ENCODE data around the gene RNF208. TPM values are rescaled to one million over a fixed set of nuclear protein-coding genes. Genes with fewer than 3 reads are reported as not detected.
"Not testable (repeated sequence)": the region's sequence is repeated elsewhere in the genome, so short reads cannot be mapped to it uniquely, and the experiment has no call there.

Gene RNF208
- total RNA-seq, 1 donor from 2014 or later: 12.1 TPM

- DNase-seq (ENCODE audit: extremely low spot score, unreplicated experiment): no peak
- Mint-ChIP-seq H3K36me3 (no peaks in the 10 kb centered on the region), H3K27me3 (no peaks in the 10 kb centered on the region), H3K4me3 (no peak overlapping the region), H3K4me1 (ENCODE audit: unreplicated experiment) (no peaks in the 10 kb centered on the region), H3K27ac (no peak overlapping the region), H3K9me3 (no peaks in the 10 kb centered on the region)
- TF ChIP-seq CTCF (conservative IDR thresholded peaks at IDR 0.05): no peak
Observed at GRCh38 chr9:137263506-137263905, 41.5 kb upstream of the RNF208 start.

- H3K4me3 Mint-ChIP-seq: no peak overlapping the region
- no peaks in the 10 kb centered on the region for H3K36me3 Mint-ChIP-seq
- no peaks in the 10 kb centered on the region for H3K9me3 Mint-ChIP-seq
- no peak for TF ChIP-seq CTCF (conservative IDR thresholded peaks at IDR 0.05)
- no peaks in the 10 kb centered on the region for H3K4me1 Mint-ChIP-seq (ENCODE audit: unreplicated experiment)
- no peaks in the 10 kb centered on the region for H3K27me3 Mint-ChIP-seq
- H3K27ac Mint-ChIP-seq: no peak overlapping the region
- no peak for DNase-seq (ENCODE audit: extremely low spot score, unreplicated experiment)
Observed at GRCh38 chr9:137262909-137263285, 40.9 kb upstream of the RNF208 start.

- H3K4me1 Mint-ChIP-seq (ENCODE audit: unreplicated experiment); H3K4me3 Mint-ChIP-seq; DNase-seq (ENCODE audit: extremely low spot score, unreplicated experiment); H3K27me3 Mint-ChIP-seq; H3K9me3 Mint-ChIP-seq; H3K36me3 Mint-ChIP-seq; H3K27ac Mint-ChIP-seq: not testable (repeated sequence)
- TF ChIP-seq CTCF (conservative IDR thresholded peaks at IDR 0.05): peak; percentile 68
Observed at GRCh38 chr9:137262173-137262908, 40.3 kb upstream of the RNF208 start.

GRCh38 chr9:137256856-137257255, 34.8 kb upstream of the RNF208 start:
- no peak for DNase-seq (ENCODE audit: extremely low spot score, unreplicated experiment)

GRCh38 chr9:137256362-137256761, 34.3 kb upstream of the RNF208 start:
- H3K27me3 Mint-ChIP-seq: no peaks in the 10 kb centered on the region
- no peak for TF ChIP-seq CTCF (conservative IDR thresholded peaks at IDR 0.05)
- H3K36me3 Mint-ChIP-seq: no peaks in the 10 kb centered on the region
- no peak for DNase-seq (ENCODE audit: extremely low spot score, unreplicated experiment)
- peaks cover 4% of the 10 kb centered on the region for H3K4me1 Mint-ChIP-seq (ENCODE audit: unreplicated experiment)
- H3K9me3 Mint-ChIP-seq: no peaks in the 10 kb centered on the region
- peak overlapping the region; percentile 89 for H3K4me3 Mint-ChIP-seq
- no peak overlapping the region for H3K27ac Mint-ChIP-seq

More at GRCh38 chr9:137256856-137257255, 34.8 kb upstream of the RNF208 start:
- H3K27ac Mint-ChIP-seq: no peak overlapping the region
- H3K27me3 Mint-ChIP-seq: no peaks in the 10 kb centered on the region
- H3K9me3 Mint-ChIP-seq: no peaks in the 10 kb centered on the region
- no peak for TF ChIP-seq CTCF (conservative IDR thresholded peaks at IDR 0.05)
- H3K4me3 Mint-ChIP-seq: peak overlapping the region; percentile 89
- H3K4me1 Mint-ChIP-seq (ENCODE audit: unreplicated experiment): peaks cover 4% of the 10 kb centered on the region
- H3K36me3 Mint-ChIP-seq: no peaks in the 10 kb centered on the region

All from type B pancreatic cell (in vitro differentiated cells).